Endothelial cell (in vitro differentiated cells): ENCODE results near the gene HCAR1. TPM values are rescaled to one million over a fixed set of nuclear protein-coding genes. Genes with fewer than 3 reads are reported as not detected.

ENCODE experiments used
- DNase-seq: peaks from one replicate; pipeline ENCODE4 v3.0.0; 2021; ENCODE audit warnings: low spot score
- H3K27ac Mint-ChIP-seq: one replicate; pipeline ENCODE4 v1.8.0; 2021; ENCODE audit warnings: mixed read lengths, inconsistent platforms; ENCODE audit not compliant: unreplicated experiment
- H3K27me3 Mint-ChIP-seq: one replicate; pipeline ENCODE4 v1.8.0; 2021; ENCODE audit warnings: mild to moderate bottlenecking, moderate library complexity, mixed read lengths, inconsistent platforms; ENCODE audit not compliant: unreplicated experiment
- H3K36me3 Mint-ChIP-seq: one replicate; pipeline ENCODE4 v1.8.0; 2021; ENCODE audit warnings: mild to moderate bottlenecking, low read depth, mixed read lengths, inconsistent platforms; ENCODE audit not compliant: unreplicated experiment
- H3K4me1 Mint-ChIP-seq: one replicate; pipeline ENCODE4 v1.8.0; 2021; ENCODE audit warnings: mild to moderate bottlenecking, mixed read lengths, inconsistent platforms; ENCODE audit not compliant: unreplicated experiment
- H3K4me3 Mint-ChIP-seq: one replicate; pipeline ENCODE4 v1.8.0; 2021; ENCODE audit warnings: mild to moderate bottlenecking, mixed read lengths, inconsistent platforms; ENCODE audit not compliant: unreplicated experiment
- H3K9me3 Mint-ChIP-seq: one replicate; pipeline ENCODE4 v1.8.0; 2021; ENCODE audit warnings: mixed read lengths, inconsistent platforms; ENCODE audit not compliant: unreplicated experiment
- long read RNA-seq: library from polyadenylated mRNA; unstranded; transcript quantifications from one replicate; pipeline ENCODE4 v2.0.0, GENCODE V29; 2020; ENCODE audit not compliant: unreplicated experiment
- total RNA-seq: library from RNA; stranded (reverse); fragmentation: NEBNext Ultra II Directional; extraction: Animal tissue kit (Norgen Biotek cat#: 25700); gene quantifications from one replicate; pipeline ENCODE4 v1.2.1, GENCODE V29; 2021; ENCODE audit not compliant: unreplicated experiment
- TF ChIP-seq, protein P1 (sequence below): fragments of 200-600 bp; sonication (generic); IDR thresholded peaks from one replicate; pipeline ENCODE4 v1.5.0; 2021; ENCODE audit warnings: antibody characterized with exemption; ENCODE audit not compliant: unreplicated experiment

HCAR1 gene, protein sequence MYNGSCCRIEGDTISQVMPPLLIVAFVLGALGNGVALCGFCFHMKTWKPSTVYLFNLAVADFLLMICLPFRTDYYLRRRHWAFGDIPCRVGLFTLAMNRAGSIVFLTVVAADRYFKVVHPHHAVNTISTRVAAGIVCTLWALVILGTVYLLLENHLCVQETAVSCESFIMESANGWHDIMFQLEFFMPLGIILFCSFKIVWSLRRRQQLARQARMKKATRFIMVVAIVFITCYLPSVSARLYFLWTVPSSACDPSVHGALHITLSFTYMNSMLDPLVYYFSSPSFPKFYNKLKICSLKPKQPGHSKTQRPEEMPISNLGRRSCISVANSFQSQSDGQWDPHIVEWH
- 0.13 TPM for total RNA-seq
- long read RNA-seq: 0 reads

DNA sequence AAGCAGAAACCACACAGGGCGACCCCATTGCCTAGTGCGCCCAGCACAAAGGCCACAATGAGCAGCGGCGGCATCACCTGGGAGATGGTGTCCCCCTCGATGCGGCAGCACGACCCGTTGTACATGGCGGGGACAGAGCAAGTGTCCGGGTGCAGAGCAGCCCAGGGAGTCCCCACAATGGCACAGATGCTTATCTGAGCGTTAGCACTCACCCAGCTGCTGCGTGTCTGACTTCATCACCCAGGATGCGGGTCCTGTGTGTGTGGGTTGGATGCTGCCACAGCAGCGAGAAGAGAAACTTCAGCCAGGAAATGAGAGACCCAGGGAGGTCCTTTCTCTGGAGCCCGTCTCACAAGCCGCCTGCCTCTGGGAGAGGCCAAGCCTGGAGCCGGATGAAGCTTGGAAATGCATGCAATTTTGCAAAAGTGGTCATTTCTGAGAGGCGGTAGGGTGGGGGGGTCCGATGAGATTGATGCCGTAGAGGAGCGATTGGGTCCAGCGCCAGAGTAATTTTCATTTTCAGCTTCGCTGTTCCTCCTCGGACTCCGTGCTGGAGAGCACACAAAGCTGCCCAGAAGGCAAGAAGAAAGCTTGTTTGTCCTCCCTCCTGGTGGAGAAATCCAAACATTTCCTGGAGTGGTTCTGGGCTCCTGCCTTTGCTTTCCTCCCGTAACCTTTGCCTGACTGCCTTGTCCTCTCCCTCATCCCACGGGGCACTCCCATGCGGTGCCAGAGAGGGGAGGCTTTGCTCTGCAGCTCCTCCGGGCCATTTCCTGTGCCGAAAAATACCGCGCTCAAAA lies at the start of gene HCAR1:
Gene HCAR1, minus strand, starts transcription at position 630 of the 800 bp plus-strand sequence. Its CDS starts 505 bp downstream, at position 125.
- no peaks in the 10 kb centered on the region for H3K9me3 Mint-ChIP-seq
- H3K36me3 Mint-ChIP-seq: no peaks in the 10 kb centered on the region
- no peak within 1 kb of the TSS for H3K27ac Mint-ChIP-seq
- no peak within 1 kb of the TSS for H3K4me3 Mint-ChIP-seq
- DNase-seq: no peak
- TF ChIP-seq, protein P1, sequence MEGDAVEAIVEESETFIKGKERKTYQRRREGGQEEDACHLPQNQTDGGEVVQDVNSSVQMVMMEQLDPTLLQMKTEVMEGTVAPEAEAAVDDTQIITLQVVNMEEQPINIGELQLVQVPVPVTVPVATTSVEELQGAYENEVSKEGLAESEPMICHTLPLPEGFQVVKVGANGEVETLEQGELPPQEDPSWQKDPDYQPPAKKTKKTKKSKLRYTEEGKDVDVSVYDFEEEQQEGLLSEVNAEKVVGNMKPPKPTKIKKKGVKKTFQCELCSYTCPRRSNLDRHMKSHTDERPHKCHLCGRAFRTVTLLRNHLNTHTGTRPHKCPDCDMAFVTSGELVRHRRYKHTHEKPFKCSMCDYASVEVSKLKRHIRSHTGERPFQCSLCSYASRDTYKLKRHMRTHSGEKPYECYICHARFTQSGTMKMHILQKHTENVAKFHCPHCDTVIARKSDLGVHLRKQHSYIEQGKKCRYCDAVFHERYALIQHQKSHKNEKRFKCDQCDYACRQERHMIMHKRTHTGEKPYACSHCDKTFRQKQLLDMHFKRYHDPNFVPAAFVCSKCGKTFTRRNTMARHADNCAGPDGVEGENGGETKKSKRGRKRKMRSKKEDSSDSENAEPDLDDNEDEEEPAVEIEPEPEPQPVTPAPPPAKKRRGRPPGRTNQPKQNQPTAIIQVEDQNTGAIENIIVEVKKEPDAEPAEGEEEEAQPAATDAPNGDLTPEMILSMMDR: no peak
- H3K27me3 Mint-ChIP-seq: peaks cover 3% of the 10 kb centered on the region
- H3K4me1 Mint-ChIP-seq: peaks cover 45% of the 10 kb centered on the region

DNA sequence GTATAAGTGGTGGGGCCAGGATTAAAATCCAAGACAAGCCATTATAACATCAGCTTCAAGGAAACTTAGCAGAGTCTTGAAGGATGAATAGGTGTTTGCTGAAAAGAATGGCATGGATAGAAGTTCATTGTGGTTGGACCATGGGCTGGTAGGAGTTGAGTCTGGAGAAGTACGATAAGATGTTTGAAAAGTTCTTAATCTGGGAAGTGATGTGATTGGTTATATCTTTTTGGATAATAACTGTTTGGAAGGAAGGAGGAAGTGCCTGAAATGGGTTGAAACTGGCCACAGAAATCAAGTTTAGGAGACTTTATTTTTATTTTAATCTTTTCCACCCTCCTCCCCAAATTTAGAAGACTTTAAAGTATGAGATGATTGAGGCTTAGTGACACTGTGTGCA lies 26.9 kb upstream of the HCAR1 start:
- no peak for DNase-seq
- Mint-ChIP-seq H3K36me3 (peaks cover 46% of the 10 kb centered on the region), H3K27me3 (peaks cover 7% of the 10 kb centered on the region)

DNA sequence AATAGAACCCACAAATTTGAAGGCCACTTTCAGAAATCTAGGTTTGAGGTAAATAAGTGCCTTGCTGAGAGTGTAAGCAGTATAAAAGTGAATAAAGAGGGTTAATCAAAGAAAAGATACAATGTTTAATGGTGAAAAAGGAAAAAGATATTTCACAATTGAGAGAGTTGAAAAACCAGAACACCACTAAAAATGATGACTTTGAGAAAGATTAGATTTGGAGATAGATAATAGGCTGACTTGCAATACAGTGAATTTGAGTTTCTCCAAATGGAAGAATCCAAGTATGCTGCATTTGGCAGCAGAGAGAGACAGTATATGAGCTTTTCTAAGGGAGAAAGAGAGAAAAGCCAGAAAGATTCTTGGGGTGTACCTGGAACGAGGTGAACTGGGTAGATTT lies 24.1 kb upstream of the HCAR1 start:
- H3K4me3 Mint-ChIP-seq: peak overlapping the region; percentile 58
- peak overlapping the region; percentile 39 for H3K27ac Mint-ChIP-seq
- TF ChIP-seq, protein P1: no peak
- H3K9me3 Mint-ChIP-seq: no peaks in the 10 kb centered on the region
- peaks cover 11% of the 10 kb centered on the region for H3K27me3 Mint-ChIP-seq
- H3K4me1 Mint-ChIP-seq: peaks cover 48% of the 10 kb centered on the region
- peaks cover 42% of the 10 kb centered on the region for H3K36me3 Mint-ChIP-seq
- no peak for DNase-seq

More for the DNA sequence above, 26.9 kb upstream of the HCAR1 start:
- TF ChIP-seq, protein P1: no peak
- peaks cover 34% of the 10 kb centered on the region for H3K4me1 Mint-ChIP-seq
- H3K9me3 Mint-ChIP-seq: no peaks in the 10 kb centered on the region
- peak overlapping the region; percentile 10 for H3K4me3 Mint-ChIP-seq
- no peak overlapping the region for H3K27ac Mint-ChIP-seq

DNA sequence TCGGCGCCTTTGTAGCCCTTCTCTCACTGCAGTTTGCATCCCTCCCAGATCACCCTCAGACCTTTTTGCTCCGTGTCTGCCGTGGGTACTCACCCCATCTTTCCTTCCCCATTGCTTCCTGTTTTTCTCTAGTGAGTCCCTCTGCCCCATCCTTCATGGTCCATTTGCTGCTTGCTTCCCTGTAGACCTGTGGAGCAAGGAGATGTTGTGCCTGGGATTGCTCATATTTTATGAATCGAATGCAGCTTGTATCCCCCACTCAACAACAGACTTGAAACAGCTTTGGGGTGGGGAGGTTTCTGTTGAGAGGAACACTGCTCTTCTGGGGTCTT lies 22.6 kb upstream of the HCAR1 start:
- H3K36me3 Mint-ChIP-seq: peaks cover 42% of the 10 kb centered on the region
- H3K4me3 Mint-ChIP-seq: peak overlapping the region; percentile 99
- peak overlapping the region; percentile 97 for H3K27ac Mint-ChIP-seq
- TF ChIP-seq, protein P1: no peak
- peaks cover 51% of the 10 kb centered on the region for H3K4me1 Mint-ChIP-seq
- no peaks in the 10 kb centered on the region for H3K9me3 Mint-ChIP-seq
- DNase-seq: no peak
- H3K27me3 Mint-ChIP-seq: peaks cover 11% of the 10 kb centered on the region
